DMS 273 (cell line): Measurements from ENCODE around the gene GOLGA8B.
"Not testable (repeated sequence)": the region's sequence is repeated elsewhere in the genome, so short reads cannot be mapped to it uniquely, and the experiment has no call there.

Experiments
- DNase-seq: peaks from one replicate; lab custom pipeline; 2025; ENCODE audit not compliant: unreplicated experiment; lab: John Stamatoyannopoulos, UW

Gene GOLGA8B

DNA sequence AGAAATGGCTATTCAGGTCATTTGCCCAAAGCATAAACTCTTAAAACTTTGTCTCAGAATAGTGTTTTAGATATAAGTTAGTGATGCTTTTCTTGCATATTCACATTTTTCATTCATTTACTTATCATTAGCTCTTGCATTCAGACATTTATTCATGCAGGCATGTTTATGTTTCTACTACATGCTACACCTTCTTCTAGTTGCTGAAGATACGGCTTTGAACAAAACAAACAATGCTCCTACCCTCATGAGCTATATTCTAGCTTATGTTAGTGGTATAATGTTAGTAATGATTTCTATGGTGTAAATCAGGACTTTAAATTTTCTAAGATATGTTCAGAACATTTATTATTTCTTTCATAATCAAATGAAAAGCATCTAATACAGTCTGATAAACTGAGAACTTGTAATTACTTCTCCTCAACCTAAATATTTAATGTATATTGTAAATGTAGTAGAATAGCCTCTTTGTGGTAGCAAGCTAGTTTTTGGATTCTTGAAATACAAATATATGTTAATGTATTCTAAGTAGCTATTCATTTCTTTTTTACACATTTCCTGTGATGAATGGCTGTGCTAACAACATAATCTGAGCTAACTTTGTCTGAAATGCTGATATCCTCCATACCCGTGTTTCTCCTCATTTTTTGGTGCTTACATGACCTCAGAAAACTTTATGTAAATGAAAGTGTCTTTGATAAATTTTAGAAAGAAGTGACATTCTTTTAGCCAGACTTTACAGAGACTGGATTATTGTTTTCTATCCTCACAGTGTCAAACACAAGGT lies 15.5 kb upstream of the GOLGA8B start:
- DNase-seq, result no peak

DNA sequence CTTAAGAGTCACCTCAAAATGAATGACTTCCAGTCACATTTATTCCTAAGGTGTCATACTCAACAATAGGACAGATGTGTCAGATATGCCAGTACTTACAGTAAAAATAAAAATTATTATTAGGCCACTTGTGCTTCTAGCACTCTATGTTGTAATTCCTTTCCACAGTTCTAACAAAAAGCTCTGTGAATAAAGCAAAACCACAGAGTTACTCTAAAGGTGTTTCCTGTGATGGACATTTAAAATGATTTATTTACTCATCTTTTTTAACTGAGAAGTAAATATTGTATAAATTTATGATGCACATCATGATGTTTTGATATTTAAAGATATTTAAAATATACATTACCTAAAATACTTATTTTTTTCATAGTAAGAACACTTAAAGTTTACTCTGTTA lies 13.9 kb upstream of the GOLGA8B start:
- DNase-seq, result no peak

DNA sequence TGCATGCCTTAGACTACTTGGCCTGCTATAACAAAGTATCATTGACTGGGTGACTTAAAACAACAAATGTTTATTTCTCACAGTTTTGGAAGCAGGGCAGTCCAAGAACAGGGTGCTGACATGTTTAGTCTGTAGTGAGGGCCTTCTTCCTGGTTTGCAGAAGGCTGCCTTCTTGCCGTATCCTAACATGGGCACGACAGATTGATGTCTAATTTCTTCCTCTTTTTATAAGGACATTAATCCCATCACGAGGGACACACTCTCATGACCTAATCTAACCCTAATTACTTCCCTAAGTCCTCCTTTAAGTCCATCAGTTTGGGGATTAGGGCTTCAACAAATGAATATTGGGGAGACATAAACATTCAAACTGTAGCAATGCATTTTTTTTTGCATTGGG lies 10.9 kb upstream of the GOLGA8B start:
- DNase-seq, result no peak

DNA sequence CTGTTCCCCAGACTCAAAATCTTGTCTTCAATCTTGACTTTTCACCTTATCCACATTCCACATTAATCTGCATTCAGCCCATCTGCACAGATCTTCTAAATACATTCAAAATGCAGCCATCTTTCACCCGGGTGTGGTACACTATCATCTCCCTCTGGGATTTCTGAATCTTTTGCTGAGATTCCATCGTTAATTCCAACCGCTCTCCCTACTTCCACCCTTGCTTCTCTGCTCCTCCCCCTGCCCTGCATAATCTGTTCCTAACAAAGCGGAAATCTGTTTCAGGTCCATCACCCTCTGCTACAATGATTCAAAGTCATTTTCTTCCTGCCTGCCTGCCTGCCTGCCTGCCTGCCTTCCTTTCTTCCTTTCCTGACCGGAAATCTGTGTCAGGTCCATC lies 7.9 kb upstream of the GOLGA8B start:
- DNase-seq, result no peak

DNA sequence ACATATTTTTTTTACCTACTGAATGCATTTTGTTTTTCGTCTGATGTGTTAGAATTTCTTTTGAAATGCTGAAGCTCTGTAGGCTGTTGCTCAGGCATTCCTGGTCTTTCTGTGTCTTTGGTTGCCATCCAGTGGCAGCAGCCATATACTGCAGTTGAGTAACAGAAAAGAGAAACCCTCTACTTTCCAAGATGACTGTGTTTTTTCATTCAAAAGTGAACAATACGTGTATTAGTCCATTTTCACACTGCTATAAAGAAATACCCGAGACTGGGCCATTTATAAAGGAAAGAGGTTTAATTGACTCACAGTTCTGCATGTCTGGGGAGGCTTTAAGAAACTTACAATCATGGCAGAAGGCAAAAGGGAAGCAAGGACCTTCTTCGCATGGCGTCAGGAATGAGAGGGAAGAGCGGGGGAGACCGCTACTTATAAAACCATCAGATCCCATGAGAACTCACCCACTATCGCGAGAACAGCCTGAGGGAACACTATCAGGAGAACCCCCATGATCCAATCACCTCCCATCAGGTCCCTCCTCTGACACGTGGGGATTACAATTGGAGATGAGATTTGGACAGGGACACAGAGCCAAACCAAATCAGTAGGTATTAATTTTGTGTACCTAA lies 4.7 kb upstream of the GOLGA8B start:
- DNase-seq, result peak; percentile 85

DNA sequence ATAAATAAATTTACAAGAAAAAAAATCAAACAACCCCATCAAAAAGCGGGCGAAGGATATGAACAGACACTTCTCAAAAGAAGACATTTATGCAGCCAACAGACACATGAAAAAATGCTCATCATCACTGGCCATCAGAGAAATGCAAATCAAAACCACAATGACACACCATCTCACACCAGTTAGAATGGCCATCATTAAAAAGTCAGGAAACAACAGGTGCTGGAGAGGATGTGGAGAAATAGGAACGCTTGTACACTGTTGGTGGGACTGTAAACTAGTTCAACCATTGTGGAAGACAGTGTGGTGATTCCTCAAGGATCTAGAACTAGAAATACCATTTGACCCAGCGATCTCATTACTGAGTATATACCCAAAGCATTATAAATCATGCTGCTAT lies 2.5 kb upstream of the GOLGA8B start:
- DNase-seq, result not testable (repeated sequence)

DNA sequence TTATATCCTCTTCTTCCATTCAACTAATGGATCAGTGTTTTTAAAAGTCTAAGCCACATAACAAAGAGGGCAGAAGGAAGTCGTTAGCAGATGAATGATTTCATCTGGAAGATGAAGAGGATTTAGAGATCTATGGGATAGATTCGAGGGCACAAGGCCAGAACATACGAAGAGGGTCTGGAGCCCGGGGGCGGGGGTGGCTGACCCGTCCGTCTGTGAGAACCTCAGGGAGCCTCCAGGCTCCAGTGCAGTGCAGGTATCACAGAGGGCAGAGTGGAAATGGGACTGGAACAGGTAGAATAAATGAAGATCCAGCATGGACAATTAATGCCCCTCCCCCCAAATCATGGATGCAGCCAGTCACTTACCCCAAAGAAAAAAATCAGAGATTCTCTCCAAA lies 1.5 kb upstream of the GOLGA8B start:
- no peak for DNase-seq

DNA sequence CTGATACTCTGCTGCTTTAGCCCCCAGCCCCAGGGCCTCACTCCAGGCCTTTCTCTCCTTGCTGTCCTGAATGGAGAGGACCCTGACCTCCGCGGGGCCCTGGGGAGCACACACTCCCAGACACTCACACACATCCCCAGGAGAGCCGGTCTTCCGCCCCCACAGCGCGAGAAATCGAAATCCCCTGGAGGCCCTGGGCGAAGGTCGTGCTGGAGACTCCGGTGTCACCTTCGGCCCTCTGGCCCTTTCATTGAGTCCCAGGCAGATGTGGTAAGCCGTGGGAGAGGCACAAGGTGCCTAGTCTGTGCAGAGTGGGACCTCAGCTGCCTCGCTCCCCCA lies 848 bp upstream of the GOLGA8B start:
- DNase-seq, result no peak

DNA sequence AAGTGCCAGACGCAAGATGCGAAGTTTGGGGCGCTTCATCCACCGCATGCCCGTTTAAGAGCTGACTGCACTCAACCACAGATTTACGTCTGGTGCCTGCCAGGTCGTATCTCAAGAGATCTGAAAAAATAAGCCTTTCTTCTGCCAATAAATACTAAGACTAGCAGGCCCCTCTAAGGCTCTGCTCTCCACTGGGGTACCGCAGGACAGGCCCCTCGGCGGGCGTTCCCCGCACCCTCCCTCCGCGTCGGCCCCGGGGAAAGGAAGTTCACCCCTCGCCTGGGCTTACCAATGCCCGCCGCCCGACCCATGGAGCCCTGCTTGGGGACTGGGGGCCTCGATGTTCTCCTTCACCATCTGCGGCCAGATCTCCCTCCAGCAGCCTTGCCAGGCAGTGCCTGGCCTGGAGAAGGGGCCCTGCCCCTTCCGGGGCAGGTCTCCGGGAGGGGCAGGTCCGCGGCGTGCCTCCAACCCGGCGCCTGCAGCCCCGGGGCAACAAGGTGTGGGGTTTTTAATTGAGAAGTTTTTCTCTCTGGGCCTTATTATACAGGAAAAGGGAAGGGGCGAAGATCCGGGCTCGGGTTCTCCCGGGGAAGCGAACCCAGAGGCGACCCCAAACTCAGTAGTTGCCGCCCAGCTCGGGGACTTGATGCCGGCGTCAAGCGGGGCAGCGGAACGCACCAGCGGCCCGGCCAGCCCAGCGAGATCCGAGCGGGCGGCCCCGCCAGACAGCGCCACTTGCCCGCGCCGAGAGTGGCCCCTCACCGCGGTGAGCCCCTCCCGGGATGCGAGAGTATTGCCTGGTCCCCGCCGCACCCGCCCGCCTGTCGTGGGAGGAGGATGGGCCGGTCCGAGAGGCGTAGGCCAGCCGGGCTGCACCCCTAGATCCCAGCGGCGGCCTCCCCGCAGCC lies 735 bp downstream of the GOLGA8B start:
- DNase-seq, result peak; percentile 65

DNA sequence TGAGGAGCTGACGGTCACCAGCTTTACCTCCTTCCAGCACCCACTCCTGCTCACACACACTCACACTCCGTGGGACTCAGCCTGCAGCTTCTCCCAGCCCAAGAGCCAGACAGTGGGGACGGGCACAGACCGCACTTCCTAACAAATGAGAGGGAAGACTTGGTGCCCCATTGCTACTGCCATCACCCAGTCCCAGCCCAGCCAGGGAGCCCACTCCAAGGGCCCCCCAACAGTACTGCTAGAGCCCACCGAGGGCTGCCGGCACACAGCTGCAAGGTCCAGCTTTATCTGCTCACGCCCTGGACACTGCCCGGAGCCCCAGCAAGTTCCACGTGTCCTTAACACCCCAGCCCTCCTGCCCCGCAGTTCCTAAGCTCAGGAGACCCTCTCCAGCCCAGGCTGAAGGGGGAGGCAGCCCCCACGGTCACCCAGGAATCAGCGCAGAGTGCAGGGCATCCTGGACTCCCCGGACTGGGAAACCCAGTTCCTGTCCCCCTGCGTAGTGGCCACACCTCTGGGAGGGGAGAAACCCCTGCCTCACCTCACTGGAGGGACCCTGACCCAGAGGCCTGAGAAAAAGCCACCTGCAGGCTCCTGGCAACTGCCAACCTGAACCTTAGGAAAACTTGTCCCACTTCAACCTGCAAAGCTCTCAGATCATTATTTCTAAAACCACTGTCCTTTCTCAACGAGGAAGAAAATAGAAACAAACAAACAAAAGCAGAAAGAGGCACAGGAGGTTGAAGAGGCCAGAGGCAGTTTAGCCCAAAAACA lies 1.6 kb downstream of the GOLGA8B start:
- DNase-seq, result not testable (repeated sequence)

DNA sequence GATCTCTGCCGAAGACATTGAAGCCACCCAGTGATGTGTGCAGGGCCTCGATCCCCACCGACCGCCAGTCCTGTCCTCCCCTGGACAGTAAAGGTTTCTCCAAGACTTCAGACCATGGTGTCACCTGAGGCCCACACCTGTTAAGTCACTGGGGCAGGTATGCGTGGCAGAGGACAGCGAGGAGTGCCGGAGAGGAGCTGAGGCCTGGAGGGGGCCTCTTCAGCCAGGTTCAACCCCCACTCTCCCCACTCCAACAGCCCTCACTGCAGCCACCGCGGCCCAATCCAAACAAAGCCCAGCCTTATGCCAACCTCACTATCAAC lies 2.4 kb downstream of the GOLGA8B start:
- DNase-seq, result no peak

DNA sequence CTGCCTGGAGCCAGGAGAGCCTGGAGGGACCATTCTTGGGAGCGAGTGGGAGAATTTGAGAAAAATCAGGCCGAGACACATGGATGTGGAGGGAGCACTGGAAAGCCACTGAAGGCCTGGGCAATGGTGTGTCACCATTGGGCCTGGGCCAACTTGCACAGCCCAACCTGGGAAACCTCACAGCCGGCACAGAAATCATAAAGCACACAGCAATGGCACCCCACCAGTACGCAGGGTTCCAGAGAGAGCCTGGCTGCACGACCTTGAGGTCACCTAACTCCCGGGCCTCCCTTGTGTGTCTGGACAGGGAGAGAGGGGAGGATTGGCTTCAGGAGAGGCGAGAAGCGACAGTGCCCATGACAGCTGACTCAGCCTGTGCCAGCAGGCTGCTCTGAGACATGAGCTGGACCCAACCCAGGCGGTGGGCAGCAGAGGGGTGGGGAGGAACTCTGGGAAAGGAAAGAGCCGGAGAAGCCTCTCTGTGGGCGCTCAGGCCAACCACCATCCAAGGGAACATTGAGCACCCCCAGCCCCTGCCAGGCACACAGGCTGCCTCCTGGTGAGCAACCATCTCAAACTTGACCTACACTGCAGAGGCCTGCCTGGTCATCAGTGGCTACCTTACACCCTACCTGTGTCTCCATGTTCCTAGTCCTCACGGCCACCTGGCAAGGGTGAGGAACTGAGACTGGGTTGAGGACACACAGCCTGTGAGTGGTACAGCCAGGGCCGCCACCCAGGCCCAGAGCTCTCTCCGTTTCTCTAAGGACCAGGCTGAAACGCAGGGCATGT lies 3.0 kb downstream of the GOLGA8B start:
- DNase-seq, result peak; percentile 39

DNA sequence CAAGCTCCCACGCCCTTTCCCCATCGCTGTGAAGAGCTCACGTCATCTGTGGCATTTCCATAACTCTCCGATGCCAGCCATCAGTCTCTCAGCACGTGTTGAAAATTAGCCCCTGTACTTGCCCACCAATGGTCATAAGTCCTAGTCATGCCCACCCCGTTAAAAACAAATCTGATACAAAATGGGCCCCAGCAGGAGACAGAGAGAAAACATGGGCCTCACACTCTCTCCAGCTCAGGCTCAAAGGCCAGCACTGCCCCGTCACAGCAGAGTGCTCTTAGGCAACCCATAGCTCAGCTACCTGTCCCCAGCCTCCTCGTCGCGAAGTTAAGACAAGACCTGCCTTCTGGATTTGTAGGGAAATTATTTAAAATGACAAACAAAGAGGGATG lies 5.2 kb downstream of the GOLGA8B start:
- DNase-seq, result no peak

DNA sequence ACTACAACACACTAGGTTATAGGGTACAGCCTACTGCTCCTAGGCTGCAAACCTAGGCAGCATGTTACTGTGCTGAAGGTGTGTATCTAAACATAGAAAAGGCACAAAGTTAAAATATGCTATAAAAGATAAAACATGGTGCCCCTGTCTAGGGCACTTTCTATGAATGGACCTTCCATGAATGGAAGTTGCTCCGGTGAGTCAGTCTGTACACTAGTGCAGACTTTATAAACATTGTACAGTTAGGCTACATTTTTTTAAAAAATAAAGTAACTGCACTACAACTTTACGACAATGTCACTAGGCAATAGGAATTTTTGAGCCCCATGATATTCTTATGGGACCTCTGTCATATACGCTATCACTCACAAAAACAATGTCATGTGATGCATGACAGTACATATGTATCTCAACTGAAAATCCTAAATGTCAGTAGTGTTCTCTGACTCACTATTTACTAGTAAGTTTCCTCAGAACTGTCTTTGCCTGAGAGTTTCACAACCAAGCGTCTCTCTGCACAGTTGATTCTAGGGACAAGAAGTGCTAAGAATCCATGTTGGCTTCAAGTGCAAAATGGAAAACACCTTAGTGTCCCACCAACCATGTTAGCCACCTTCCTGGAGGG lies 5.7 kb downstream of the GOLGA8B start:
- not testable (repeated sequence) for DNase-seq

DNA sequence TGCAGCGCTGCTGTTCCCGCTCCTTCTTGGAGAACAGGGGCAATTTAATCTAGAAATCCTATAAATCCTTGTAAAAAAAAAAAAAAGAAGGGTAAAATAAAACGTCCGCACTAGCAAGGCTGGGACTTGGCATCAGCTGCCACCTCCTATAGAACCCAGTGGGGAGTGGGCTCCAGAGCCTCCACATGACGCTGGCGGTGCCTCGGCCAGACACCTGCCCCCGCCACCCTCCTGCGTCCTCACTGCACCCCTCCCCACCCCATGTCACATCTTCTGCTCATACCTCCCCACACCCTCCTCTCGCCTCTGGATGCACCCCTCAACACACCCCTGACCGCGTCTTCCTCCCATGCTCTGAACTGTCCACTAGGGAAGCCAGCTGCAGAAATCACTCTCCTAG lies 8.4 kb downstream of the GOLGA8B start:
- not testable (repeated sequence) for DNase-seq

DNA sequence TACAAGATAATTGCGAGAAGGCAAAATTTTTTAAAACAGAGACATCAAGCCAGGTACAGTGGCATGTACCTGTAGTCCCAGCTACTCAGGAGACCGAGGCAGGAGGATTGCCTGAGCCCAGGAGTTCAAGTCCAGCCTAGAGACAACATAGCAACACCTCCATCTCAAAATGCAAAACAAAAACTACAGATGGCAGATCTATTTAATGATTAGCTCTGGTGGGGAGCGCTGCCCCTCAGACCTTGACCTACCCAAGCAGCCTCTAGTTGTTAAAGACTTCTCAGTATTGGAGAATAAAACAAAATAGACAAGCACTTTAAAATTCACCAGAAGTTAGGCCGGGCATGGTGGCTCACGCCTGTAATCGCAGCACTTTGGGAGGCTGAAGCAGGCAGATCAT lies 10.5 kb downstream of the GOLGA8B start:
- DNase-seq, result not testable (repeated sequence)

DNA sequence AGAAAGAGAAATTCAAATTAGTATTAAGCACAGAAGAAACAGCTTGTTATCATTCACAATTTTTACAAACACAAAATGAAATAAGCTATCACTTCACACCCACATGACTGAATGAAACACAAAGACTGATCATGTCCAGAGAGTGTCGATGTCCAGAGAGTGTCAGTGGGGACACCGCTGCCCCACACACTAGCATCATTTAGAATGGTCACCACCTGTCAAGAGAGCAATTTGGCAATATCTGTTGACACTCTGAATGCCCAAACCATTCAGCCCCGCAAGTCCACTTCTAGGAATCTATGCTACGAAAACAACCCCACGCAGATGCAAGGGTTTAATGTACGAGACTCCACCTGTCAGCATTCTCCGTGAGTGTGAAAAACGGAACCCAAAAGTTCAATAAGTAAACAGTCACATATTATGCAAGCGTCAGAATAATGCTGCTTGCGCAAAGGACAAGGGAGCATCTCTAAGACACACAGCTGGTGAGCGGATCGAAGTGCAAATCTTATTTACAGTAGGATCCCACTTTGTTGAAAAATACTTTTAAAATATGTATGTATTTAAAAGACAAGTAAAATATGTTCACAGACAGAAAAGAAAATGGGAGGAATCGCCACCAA lies 11.3 kb downstream of the GOLGA8B start:
- DNase-seq, result not testable (repeated sequence)

DNA sequence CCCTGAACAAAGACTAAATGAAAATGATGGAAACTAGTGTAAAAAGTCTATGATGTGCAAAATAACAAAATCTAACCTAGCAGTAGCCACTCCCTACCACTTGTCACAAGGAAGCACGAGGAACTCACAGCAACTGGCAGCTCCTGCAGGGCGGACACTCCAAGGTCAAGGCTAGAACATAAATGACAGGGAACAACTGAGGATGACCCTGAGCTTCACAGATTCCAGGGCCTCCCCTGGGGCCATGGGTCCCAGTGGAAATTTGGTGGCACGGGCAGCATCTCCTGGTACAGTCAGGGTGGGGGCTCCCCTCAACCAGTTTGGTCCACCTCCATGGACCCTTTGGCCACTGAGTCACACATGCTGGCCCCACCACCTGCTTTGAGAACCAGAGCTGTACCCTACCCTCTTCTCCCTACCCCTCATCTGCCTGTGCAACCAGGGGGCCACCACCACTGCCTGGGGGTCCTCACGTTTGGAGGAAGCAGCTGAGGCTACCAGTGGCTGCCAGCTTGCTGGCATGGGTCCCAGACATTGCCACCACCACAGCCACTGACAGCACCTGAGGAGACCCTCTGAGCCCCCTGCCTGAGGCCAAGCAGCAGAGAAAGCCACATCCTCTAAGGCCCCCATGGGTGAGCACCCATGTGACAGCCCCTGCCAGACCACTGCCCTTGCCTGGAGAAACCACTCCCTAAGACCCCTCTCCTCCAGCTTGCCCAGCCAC lies 13.6 kb downstream of the GOLGA8B start:
- not testable (repeated sequence) for DNase-seq

DNA sequence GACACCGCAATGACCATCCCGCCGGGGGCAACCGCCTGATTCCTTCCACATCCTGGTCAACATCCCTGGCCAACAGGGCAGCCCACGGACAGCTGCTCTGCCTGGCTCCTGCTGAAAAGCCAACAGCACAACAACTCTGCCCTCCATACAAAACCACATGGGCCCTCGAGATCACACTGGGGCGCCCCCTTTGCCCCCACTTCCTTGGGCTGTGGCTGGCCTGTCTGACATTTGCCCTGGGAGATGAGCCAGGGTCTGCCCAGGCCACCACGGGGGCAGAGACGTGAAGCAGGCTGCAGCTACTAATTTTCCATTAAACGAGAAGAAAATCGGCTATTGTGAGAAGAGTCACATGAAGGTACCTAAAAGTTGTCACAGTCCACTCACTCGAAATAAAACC lies 16.3 kb downstream of the GOLGA8B start:
- not testable (repeated sequence) for DNase-seq
